Right cardiac atrium (tissue), 5 donors: ENCODE results near the gene CEP290. TPM values are rescaled to one million over a fixed set of nuclear protein-coding genes. Genes with fewer than 3 reads are reported as not detected.
"Not testable (repeated sequence)": the region's sequence is repeated elsewhere in the genome, so short reads cannot be mapped to it uniquely, and the experiment has no call there.

Source experiments
- ATAC-seq, 2 donors: fragments of 200-7000 bp; cut with Tn5 transposase; one replicate each; pipeline versions ENCODE4 v1.8.0 to v1.9.1; 2020; ENCODE audit warnings: moderate library complexity in 2 of 2, mild to moderate bottlenecking in 1 of 2
- DNase-seq, 3 donors: peaks; one replicate each; pipeline ENCODE4 v3.0.0-alpha.2; 2020
- H3K27ac ChIP-seq: one replicate; pipeline ENCODE4 v1.5.1; 2013; ENCODE audit warnings: mild to moderate bottlenecking, low read length, control low read depth, moderate library complexity
- H3K27me3 ChIP-seq: one replicate; pipeline ENCODE4 v1.6.1; 2013; ENCODE audit not compliant: control insufficient read depth, insufficient read depth
- H3K4me1 ChIP-seq: one replicate; pipeline ENCODE4 v1.6.1; 2013; ENCODE audit warnings: low read length; ENCODE audit not compliant: control insufficient read depth, insufficient read depth
- H3K4me3 ChIP-seq: one replicate; pipeline ENCODE4 v1.5.1; 2013; ENCODE audit warnings: low read length, control low read depth
- H3K9me3 ChIP-seq: one replicate; pipeline ENCODE4 v1.6.1; 2013; ENCODE audit warnings: low read length; ENCODE audit not compliant: control insufficient read depth
- WGBS: extraction: QIAGEN DNeasy Blood & Tissue Kit; methylation state at CpG from one replicate; pipeline ENCODE4 v1.1.7; 2013; 5-methylcytosine and 5-hydroxymethylcytosine counted together
- intact Hi-C, 4 donors: fragments of 100-400 bp; cut with DNase I; formaldehyde crosslinking; loops; one replicate each; pipeline versions ENCODE4 v1.11.0 to v1.14.0; 2022 to 2023
- polyA plus RNA-seq: library from polyadenylated mRNA; stranded (reverse); fragments of 200-250 nt; gene quantifications from one replicate; pipeline ENCODE4 v1.2.3, GENCODE V29; 2013
- total RNA-seq, 4 donors: library from RNA; stranded (reverse); fragmentation: NEBNext Ultra II Directional; extraction: Animal tissue kit (Norgen Biotek cat#: 25700); gene quantifications; one replicate each; pipeline ENCODE4 v1.2.1, GENCODE V29; 2021
- donor health status: healthy with polysubstance abuse.
- donor health status: DM: no; HTN: yes; CAD: no.
- donor health status: DM: no; HTN: no; CAD: no.
- donor health status: DM: no; HTN: yes; CAD: no; lungs with severe emphysema.
- donor health status: DM: yes; HTN: yes; CAD: no.

Gene CEP290
- total and polyA plus RNA-seq, 5 donors, result 4.4 to 10.4 (median 6.6) TPM

- DNase-seq (no peak), ATAC-seq (peak in 1 of 2 donors; percentile 0)
- Histone ChIP-seq H3K4me3 (peak overlapping the region; percentile 82), H3K27me3 (no peaks in the 10 kb centered on the region), H3K27ac (peak overlapping the region; percentile 82), H3K9me3 (no peaks in the 10 kb centered on the region), H3K4me1 (no peaks in the 10 kb centered on the region)
- 5% methylated on average over 13 of the region's 13 CpGs for WGBS
- intact Hi-C loops, result no loop called here
These were observed 489 bp downstream of the CEP290 start for GRCh38 chr12:88141425-88141773.

GRCh38 chr12:88139711-88140110 is 2.2 kb downstream of the CEP290 start:
- H3K27ac ChIP-seq, intact Hi-C loops, H3K4me3 ChIP-seq, H3K27me3 ChIP-seq, ATAC-seq, DNase-seq, H3K4me1 ChIP-seq, H3K9me3 ChIP-seq: not testable (repeated sequence)
- 97% methylated on average over 4 of the region's 4 CpGs for WGBS

GRCh38 chr12:88133181-88133580 is 8.7 kb downstream of the CEP290 start:
- H3K27ac ChIP-seq, H3K27me3 ChIP-seq, intact Hi-C loops, ATAC-seq, H3K9me3 ChIP-seq, DNase-seq, H3K4me3 ChIP-seq, H3K4me1 ChIP-seq: not testable (repeated sequence)
- WGBS, result 98% methylated on average over 2 of the region's 2 CpGs

GRCh38 chr12:88132392-88132791 is 9.5 kb downstream of the CEP290 start:
- no peak overlapping the region for H3K27ac ChIP-seq
- ATAC-seq, result no peak
- H3K9me3 ChIP-seq, result no peaks in the 10 kb centered on the region
- H3K27me3 ChIP-seq, result no peaks in the 10 kb centered on the region
- intact Hi-C loops, result no loop called here
- no peaks in the 10 kb centered on the region for H3K4me1 ChIP-seq
- no peak overlapping the region for H3K4me3 ChIP-seq
- DNase-seq, result no peak

GRCh38 chr12:88127855-88128254 is 14.0 kb downstream of the CEP290 start:
- 96% methylated on average over 3 of the region's 3 CpGs for WGBS
- no peak for DNase-seq
- Histone ChIP-seq H3K27me3 (no peaks in the 10 kb centered on the region), H3K4me1 (no peaks in the 10 kb centered on the region), H3K27ac (no peak overlapping the region), H3K9me3 (no peaks in the 10 kb centered on the region), H3K4me3 (no peak overlapping the region)
- intact Hi-C loops, result no loop called here
- no peak for ATAC-seq

- Histone ChIP-seq H3K9me3 (no peaks in the 10 kb centered on the region), H3K4me1 (no peaks in the 10 kb centered on the region), H3K27me3 (no peaks in the 10 kb centered on the region), H3K4me3 (no peak overlapping the region), H3K27ac (no peak overlapping the region)
- intact Hi-C loops, result no loop called here
- no peak for ATAC-seq
- WGBS, result 97% methylated on average over 3 of the region's 3 CpGs
- peak in 1 of 3 donors; percentile 1 for DNase-seq
These were observed 14.8 kb downstream of the CEP290 start for GRCh38 chr12:88127099-88127498.

GRCh38 chr12:88122666-88123065 is 19.2 kb downstream of the CEP290 start:
- no peaks in the 10 kb centered on the region for H3K4me1 ChIP-seq
- no peaks in the 10 kb centered on the region for H3K27me3 ChIP-seq
- no peak for DNase-seq
- WGBS, result 71% methylated on average over 4 of the region's 4 CpGs
- intact Hi-C loops, result no loop called here
- H3K9me3 ChIP-seq, result no peaks in the 10 kb centered on the region
- no peak for ATAC-seq
- H3K27ac ChIP-seq, result no peak overlapping the region
- no peak overlapping the region for H3K4me3 ChIP-seq

GRCh38 chr12:88113871-88114270 is 28.0 kb downstream of the CEP290 start:
- Histone ChIP-seq H3K4me3 (no peak overlapping the region), H3K27me3 (no peaks in the 10 kb centered on the region), H3K27ac (no peak overlapping the region), H3K4me1 (no peaks in the 10 kb centered on the region), H3K9me3 (no peaks in the 10 kb centered on the region)
- intact Hi-C loops, result no loop called here
- DNase-seq (no peak), ATAC-seq (no peak)
- 46% methylated on average over 3 of the region's 3 CpGs for WGBS

- ATAC-seq (no peak), DNase-seq (no peak)
- Histone ChIP-seq H3K9me3 (no peaks in the 10 kb centered on the region), H3K27ac (no peak overlapping the region), H3K4me3 (no peak overlapping the region), H3K4me1 (no peaks in the 10 kb centered on the region), H3K27me3 (no peaks in the 10 kb centered on the region)
- intact Hi-C loops, result no loop called here
- WGBS, result 19% methylated on average over 1 of the region's 1 CpG
These were observed 30.7 kb downstream of the CEP290 start for GRCh38 chr12:88111074-88111652.

- intact Hi-C loops, result no loop called here
- Histone ChIP-seq H3K27me3 (no peaks in the 10 kb centered on the region), H3K27ac (no peak overlapping the region), H3K4me1 (no peaks in the 10 kb centered on the region), H3K9me3 (no peaks in the 10 kb centered on the region), H3K4me3 (no peak overlapping the region)
- WGBS, result 95% methylated on average over 2 of the region's 2 CpGs
- ATAC-seq (no peak), DNase-seq (no peak)
These were observed 33.9 kb downstream of the CEP290 start for GRCh38 chr12:88108021-88108420.

GRCh38 chr12:88093573-88093972 is 48.3 kb downstream of the CEP290 start:
- WGBS, result 98% methylated on average over 4 of the region's 4 CpGs
- Histone ChIP-seq H3K27ac (no peak overlapping the region), H3K9me3 (no peaks in the 10 kb centered on the region), H3K4me1 (no peaks in the 10 kb centered on the region), H3K4me3 (no peak overlapping the region), H3K27me3 (no peaks in the 10 kb centered on the region)
- ATAC-seq, result no peak
- DNase-seq, result no peak
- intact Hi-C loops, result no loop called here

GRCh38 chr12:88092771-88093170 is 49.1 kb downstream of the CEP290 start:
- Histone ChIP-seq H3K4me3 (no peak overlapping the region), H3K9me3 (no peaks in the 10 kb centered on the region), H3K27me3 (no peaks in the 10 kb centered on the region), H3K4me1 (no peaks in the 10 kb centered on the region), H3K27ac (no peak overlapping the region)
- intact Hi-C loops, result no loop called here
- no peak for DNase-seq
- no peak for ATAC-seq
